Testis (tissue), 2 donors: Measurements from ENCODE around the gene REEP2.

ENCODE experiments used
- CTCF ChIP-seq, 3 experiments: fragments of 450-650 bp in 2 of 3; fragments of 200-600 bp in 1 of 3; sonication (generic) in 1 of 3; IDR thresholded peaks; one replicate each; pipeline ENCODE4 v1.5.1; 2016 to 2019; ENCODE audit warnings: antibody characterized with exemption in 3 of 3, mild to moderate bottlenecking in 2 of 3, moderate library complexity in 1 of 3
- POLR2A ChIP-seq: fragments of 450-650 bp; IDR thresholded peaks from one replicate; pipeline ENCODE4 v1.6.1; 2017; ENCODE audit warnings: antibody characterized with exemption, mild to moderate bottlenecking, moderate library complexity

- no peak for TF ChIP-seq POLR2A
- TF ChIP-seq CTCF (IDR thresholded peaks at IDR 0.05): no peak
Observed at GRCh38 chr5:138472353-138472752, 33.5 kb downstream of the REEP2 start.
